OCI-M1 (cell line): ENCODE measurements around the gene B4GALT5.
"Not testable (repeated sequence)": the region's sequence is repeated elsewhere in the genome, so short reads cannot be mapped to it uniquely, and the experiment has no call there.

Experiments used
- DNase-seq: peaks from one replicate; lab custom pipeline; 2025; lab: John Stamatoyannopoulos, UW

B4GALT5 gene

GRCh38 chr20:49628280-49628679, 85.4 kb downstream of the B4GALT5 start:
- not testable (repeated sequence) for DNase-seq

- no peak for DNase-seq
Measured at GRCh38 chr20:49627329-49627761, 86.3 kb downstream of the B4GALT5 start.

GRCh38 chr20:49624988-49625387, 88.7 kb downstream of the B4GALT5 start:
- DNase-seq = not testable (repeated sequence)

- DNase-seq = no peak
Measured at GRCh38 chr20:49624317-49624716, 89.4 kb downstream of the B4GALT5 start.

- DNase-seq = no peak
Measured at GRCh38 chr20:49622243-49622642, 91.4 kb downstream of the B4GALT5 start.

- peak; percentile 42 for DNase-seq
Measured at GRCh38 chr20:49620364-49621240, 93.1 kb downstream of the B4GALT5 start.

- DNase-seq = no peak
Measured at GRCh38 chr20:49619113-49620048, 94.3 kb downstream of the B4GALT5 start.

- DNase-seq = no peak
Measured at GRCh38 chr20:49618289-49618688, 95.4 kb downstream of the B4GALT5 start.

GRCh38 chr20:49617394-49617793, 96.3 kb downstream of the B4GALT5 start:
- DNase-seq = not testable (repeated sequence)

- no peak for DNase-seq
Measured at GRCh38 chr20:49616154-49617007, 97.3 kb downstream of the B4GALT5 start.

GRCh38 chr20:49615401-49616153, 98.1 kb downstream of the B4GALT5 start:
- DNase-seq = no peak

- DNase-seq = not testable (repeated sequence)
Measured at GRCh38 chr20:49615051-49615400, 98.7 kb downstream of the B4GALT5 start.

- no peak for DNase-seq
Measured at GRCh38 chr20:49614338-49615050, 99.2 kb downstream of the B4GALT5 start.

- no peak for DNase-seq
Measured at GRCh38 chr20:49612127-49612738, 101.4 kb downstream of the B4GALT5 start.

- not testable (repeated sequence) for DNase-seq
Measured at GRCh38 chr20:49611539-49612126, 102.0 kb downstream of the B4GALT5 start.

- DNase-seq = peak; percentile 89
Measured at GRCh38 chr20:49610691-49611538, 102.8 kb downstream of the B4GALT5 start.

GRCh38 chr20:49608752-49609670, 104.7 kb downstream of the B4GALT5 start:
- peak; percentile 69 for DNase-seq
